Activated naive CD8-positive, alpha-beta T cell treated with anti-CD3 and anti-CD28 coated beads, Interleukin-2, amount 10 ng/mL, durations not matched to agents 7 days and 5 days (primary cell): ENCODE data around the gene USP3. TPM values are rescaled to one million over a fixed set of nuclear protein-coding genes. Genes with fewer than 3 reads are reported as not detected.
"Not testable (repeated sequence)": the region's sequence is repeated elsewhere in the genome, so short reads cannot be mapped to it uniquely, and the experiment has no call there.

Source experiments
- ATAC-seq: fragments of 150-1000 bp; cut with Tn5 transposase; one replicate; pipeline ENCODE4 v1.10.0; 2021; ENCODE audit warnings: low read depth, moderate library complexity
- POLR2A ChIA-PET: fragments of 350-600 bp; sonication (Branson Sonifier 250); formaldehyde crosslinking; loops from one replicate; lab custom pipeline; 2021; ENCODE audit warnings: antibody characterized with exemption; lab: Charles Lee
- DNase-seq: peaks from one replicate; pipeline ENCODE4 v3.0.0; 2021
- H3K27ac Mint-ChIP-seq: one replicate; pipeline ENCODE4 v1.8.0; 2022; ENCODE audit warnings: mild to moderate bottlenecking, mixed read lengths
- H3K27me3 Mint-ChIP-seq: one replicate; pipeline ENCODE4 v1.8.0; 2022; ENCODE audit warnings: mild to moderate bottlenecking, moderate library complexity, mixed read lengths
- H3K36me3 Mint-ChIP-seq: one replicate; pipeline ENCODE4 v1.8.0; 2021; ENCODE audit warnings: mild to moderate bottlenecking, mixed read lengths
- H3K4me1 Mint-ChIP-seq: one replicate; pipeline ENCODE4 v1.8.0; 2021; ENCODE audit warnings: mixed read lengths
- H3K4me3 Mint-ChIP-seq: one replicate; pipeline ENCODE4 v1.8.0; 2022; ENCODE audit warnings: mild to moderate bottlenecking, moderate library complexity, mixed read lengths
- H3K9me3 Mint-ChIP-seq: one replicate; pipeline ENCODE4 v1.8.0; 2021; ENCODE audit warnings: mixed read lengths
- total RNA-seq, 2 experiments: library from RNA; stranded (reverse); gene quantifications; one replicate each; pipeline ENCODE4 v1.2.3, GENCODE V29; 2021

The USP3 gene
- total RNA-seq, 2 experiments from 2014 or later = 75.6 to 83.1 TPM

- POLR2A ChIA-PET = no interaction called here
- no peak for DNase-seq
- H3K4me1 Mint-ChIP-seq = peaks cover 32% of the 10 kb centered on the region
- H3K36me3 Mint-ChIP-seq = peaks cover 22% of the 10 kb centered on the region
- H3K27me3 Mint-ChIP-seq = no peaks in the 10 kb centered on the region
- H3K9me3 Mint-ChIP-seq = peaks cover 2% of the 10 kb centered on the region
- H3K27ac Mint-ChIP-seq = peak overlapping the region; percentile 11
- ATAC-seq = no peak
- no peak overlapping the region for H3K4me3 Mint-ChIP-seq
These were observed 26.4 kb downstream of the USP3 start for GRCh38 chr15:63530752-63531299.

GRCh38 chr15:63531586-63531985 lies 27.2 kb downstream of the USP3 start:
- Mint-ChIP-seq H3K9me3 (peaks cover under 1% of the 10 kb centered on the region), H3K27ac (no peak overlapping the region), H3K4me1 (peaks cover 36% of the 10 kb centered on the region), H3K27me3 (no peaks in the 10 kb centered on the region), H3K36me3 (peaks cover 23% of the 10 kb centered on the region), H3K4me3 (no peak overlapping the region)
- ATAC-seq = no peak
- no peak for DNase-seq
- POLR2A ChIA-PET = no interaction called here

- DNase-seq = no peak
- Mint-ChIP-seq H3K36me3 (peaks cover 21% of the 10 kb centered on the region), H3K27ac (no peak overlapping the region), H3K4me3 (no peak overlapping the region), H3K27me3 (no peaks in the 10 kb centered on the region), H3K4me1 (peaks cover 36% of the 10 kb centered on the region), H3K9me3 (no peaks in the 10 kb centered on the region)
- POLR2A ChIA-PET = no interaction called here
- no peak for ATAC-seq
These were observed 27.9 kb downstream of the USP3 start for GRCh38 chr15:63532307-63532744.

GRCh38 chr15:63534888-63535287 lies 30.5 kb downstream of the USP3 start:
- POLR2A ChIA-PET, H3K27me3 Mint-ChIP-seq, H3K4me3 Mint-ChIP-seq, DNase-seq, H3K27ac Mint-ChIP-seq, ATAC-seq, H3K9me3 Mint-ChIP-seq: not testable (repeated sequence)
- H3K36me3 Mint-ChIP-seq = peaks cover 26% of the 10 kb centered on the region
- peaks cover 23% of the 10 kb centered on the region for H3K4me1 Mint-ChIP-seq

GRCh38 chr15:63535689-63536088 lies 31.3 kb downstream of the USP3 start:
- Mint-ChIP-seq H3K4me1 (peaks cover 21% of the 10 kb centered on the region), H3K9me3 (no peaks in the 10 kb centered on the region), H3K27me3 (no peaks in the 10 kb centered on the region), H3K36me3 (peaks cover 26% of the 10 kb centered on the region), H3K4me3 (no peak overlapping the region), H3K27ac (no peak overlapping the region)
- POLR2A ChIA-PET = no interaction called here
- ATAC-seq (no peak), DNase-seq (no peak)

- H3K27me3 Mint-ChIP-seq = no peaks in the 10 kb centered on the region
- H3K27ac Mint-ChIP-seq = no peak overlapping the region
These were observed 34.5 kb downstream of the USP3 start for GRCh38 chr15:63538876-63539275.

GRCh38 chr15:63539521-63539920 lies 35.1 kb downstream of the USP3 start:
- peaks cover 41% of the 10 kb centered on the region for H3K36me3 Mint-ChIP-seq
- ATAC-seq (no peak), DNase-seq (no peak)
- H3K27me3 Mint-ChIP-seq = no peaks in the 10 kb centered on the region
- H3K27ac Mint-ChIP-seq = no peak overlapping the region
- H3K4me1 Mint-ChIP-seq = peaks cover 30% of the 10 kb centered on the region
- H3K9me3 Mint-ChIP-seq = no peaks in the 10 kb centered on the region
- POLR2A ChIA-PET = interaction anchor here (0.6 kb wide), 1 partner anchor 1717 kb away, joined by 3 read pairs; no protein-coding TSS in a partner anchor
- no peak overlapping the region for H3K4me3 Mint-ChIP-seq

More at GRCh38 chr15:63538876-63539275, 34.5 kb downstream of the USP3 start:
- DNase-seq = no peak
- Mint-ChIP-seq H3K9me3 (no peaks in the 10 kb centered on the region), H3K4me3 (no peak overlapping the region), H3K4me1 (peaks cover 25% of the 10 kb centered on the region), H3K36me3 (peaks cover 37% of the 10 kb centered on the region)
- ATAC-seq = no peak
- POLR2A ChIA-PET = interaction anchor here (0.7 kb wide), 1 partner anchor 529 kb away, joined by 4 read pairs; no protein-coding TSS in a partner anchor

- H3K27me3 Mint-ChIP-seq = no peaks in the 10 kb centered on the region
- no peak overlapping the region for H3K27ac Mint-ChIP-seq
- no peak for DNase-seq
- no peak for ATAC-seq
- H3K4me3 Mint-ChIP-seq = no peak overlapping the region
- POLR2A ChIA-PET = interaction anchor here (0.6 kb wide), 1 partner anchor 1717 kb away, joined by 3 read pairs; no protein-coding TSS in a partner anchor
- no peaks in the 10 kb centered on the region for H3K9me3 Mint-ChIP-seq
- peaks cover 33% of the 10 kb centered on the region for H3K4me1 Mint-ChIP-seq
- H3K36me3 Mint-ChIP-seq = peaks cover 43% of the 10 kb centered on the region
These were observed 35.6 kb downstream of the USP3 start for GRCh38 chr15:63539998-63540397.

- peaks cover 29% of the 10 kb centered on the region for H3K4me1 Mint-ChIP-seq
- no peak overlapping the region for H3K27ac Mint-ChIP-seq
- H3K27me3 Mint-ChIP-seq = no peaks in the 10 kb centered on the region
- POLR2A ChIA-PET = interaction anchor here (0.6 kb wide), 1 partner anchor 1716 kb away, joined by 3 read pairs; no protein-coding TSS in a partner anchor
- no peak for ATAC-seq
- no peak overlapping the region for H3K4me3 Mint-ChIP-seq
- H3K36me3 Mint-ChIP-seq = peaks cover 43% of the 10 kb centered on the region
- DNase-seq = no peak
- no peaks in the 10 kb centered on the region for H3K9me3 Mint-ChIP-seq
These were observed 36.1 kb downstream of the USP3 start for GRCh38 chr15:63540449-63540848.

GRCh38 chr15:63544258-63545026 lies 40.0 kb downstream of the USP3 start:
- no peaks in the 10 kb centered on the region for H3K9me3 Mint-ChIP-seq
- DNase-seq (no peak), ATAC-seq (no peak)
- H3K27me3 Mint-ChIP-seq = no peaks in the 10 kb centered on the region
- POLR2A ChIA-PET = interaction anchor here (0.9 kb wide), 1 partner anchor 23 kb away, joined by 4 read pairs; no protein-coding TSS in a partner anchor
- H3K27ac Mint-ChIP-seq = peak overlapping the region; percentile 2
- H3K4me1 Mint-ChIP-seq = peaks cover 22% of the 10 kb centered on the region
- peaks cover 31% of the 10 kb centered on the region for H3K36me3 Mint-ChIP-seq
- H3K4me3 Mint-ChIP-seq = peak overlapping the region; percentile 39

- ATAC-seq (no peak), DNase-seq (no peak)
- POLR2A ChIA-PET = interaction anchor here (0.6 to 0.9 kb wide), 2 partner anchors 25 to 130 kb away, joined by 3 to 4 read pairs; no protein-coding TSS in a partner anchor
- Mint-ChIP-seq H3K4me3 (no peak overlapping the region), H3K36me3 (peaks cover 27% of the 10 kb centered on the region), H3K27ac (no peak overlapping the region), H3K9me3 (no peaks in the 10 kb centered on the region), H3K27me3 (no peaks in the 10 kb centered on the region), H3K4me1 (peaks cover 20% of the 10 kb centered on the region)
These were observed 41.1 kb downstream of the USP3 start for GRCh38 chr15:63545520-63545919.

- H3K4me1 Mint-ChIP-seq = peaks cover 21% of the 10 kb centered on the region
- no peak for DNase-seq
- H3K36me3 Mint-ChIP-seq = peaks cover 18% of the 10 kb centered on the region
- ATAC-seq = no peak
- no peak overlapping the region for H3K4me3 Mint-ChIP-seq
- H3K27me3 Mint-ChIP-seq = no peaks in the 10 kb centered on the region
- H3K9me3 Mint-ChIP-seq = no peaks in the 10 kb centered on the region
- H3K27ac Mint-ChIP-seq = no peak overlapping the region
- POLR2A ChIA-PET = no interaction called here
These were observed 47.0 kb downstream of the USP3 start for GRCh38 chr15:63551400-63551799.

GRCh38 chr15:63553388-63553791 lies 49.0 kb downstream of the USP3 start:
- POLR2A ChIA-PET = interaction anchor here (2.1 kb wide), 1 partner anchor 48 kb away, joined by 5 read pairs; no protein-coding TSS in a partner anchor
- peaks cover 1% of the 10 kb centered on the region for H3K9me3 Mint-ChIP-seq
- DNase-seq (no peak), ATAC-seq (no peak)
- no peak overlapping the region for H3K27ac Mint-ChIP-seq
- peaks cover 21% of the 10 kb centered on the region for H3K4me1 Mint-ChIP-seq
- H3K27me3 Mint-ChIP-seq = no peaks in the 10 kb centered on the region
- H3K36me3 Mint-ChIP-seq = peaks cover 34% of the 10 kb centered on the region
- H3K4me3 Mint-ChIP-seq = no peak overlapping the region
